ENCODE data around the gene NUDT22. TPM values are rescaled to one million over a fixed set of nuclear protein-coding genes. Genes with fewer than 3 reads are reported as not detected.

The NUDT22 gene, protein sequence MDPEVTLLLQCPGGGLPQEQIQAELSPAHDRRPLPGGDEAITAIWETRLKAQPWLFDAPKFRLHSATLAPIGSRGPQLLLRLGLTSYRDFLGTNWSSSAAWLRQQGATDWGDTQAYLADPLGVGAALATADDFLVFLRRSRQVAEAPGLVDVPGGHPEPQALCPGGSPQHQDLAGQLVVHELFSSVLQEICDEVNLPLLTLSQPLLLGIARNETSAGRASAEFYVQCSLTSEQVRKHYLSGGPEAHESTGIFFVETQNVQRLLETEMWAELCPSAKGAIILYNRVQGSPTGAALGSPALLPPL
- total RNA-seq (2014; rRNA removed; shearing (Covaris generic)), result 81.5 and 152 TPM in 2 replicates

DNA sequence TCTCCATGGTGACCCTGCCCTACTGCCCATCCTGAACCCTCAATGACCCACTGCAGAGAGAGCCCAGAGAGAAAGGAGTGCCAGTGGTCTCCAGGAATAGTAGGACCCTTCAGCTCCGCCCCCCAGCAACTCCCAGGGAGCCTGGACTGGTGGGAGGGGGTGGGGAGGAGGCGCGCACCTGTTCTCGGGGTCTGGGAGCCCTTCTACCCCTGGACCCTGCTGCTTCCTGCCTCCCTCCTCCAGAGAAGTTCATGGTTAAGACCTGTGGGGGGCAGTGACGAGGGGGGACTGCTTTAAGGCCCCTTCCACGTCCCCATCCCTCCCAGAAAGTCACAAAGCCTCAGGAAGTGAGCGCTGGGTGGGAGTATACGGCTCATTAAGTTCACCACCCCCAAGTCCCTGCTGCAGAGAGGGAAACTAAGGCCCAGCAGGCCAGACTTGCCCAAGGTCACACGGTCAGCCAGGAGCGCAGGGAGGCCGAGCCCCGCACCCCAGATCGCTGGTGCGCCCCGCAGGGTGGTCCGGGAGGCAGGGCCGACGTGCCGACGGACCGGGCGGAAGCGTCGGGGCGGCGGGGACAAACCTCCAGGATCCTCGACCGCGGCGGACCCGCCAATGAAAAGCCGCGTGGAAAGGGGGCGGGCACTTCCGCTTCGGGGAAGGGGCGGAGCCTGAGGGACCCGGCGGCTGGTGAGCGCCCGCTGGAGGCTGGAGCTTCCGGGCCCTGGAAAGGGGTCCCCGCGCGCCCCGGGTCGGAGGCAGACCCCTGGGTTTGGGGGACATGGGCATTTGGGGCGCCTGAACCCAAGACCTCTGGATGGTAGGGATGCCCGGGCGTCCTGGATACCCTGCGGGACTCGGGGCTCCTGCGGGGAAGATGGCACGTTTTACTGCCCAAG, at the start of gene NUDT22, which contains the start of gene TRPT1:
Gene NUDT22 (plus strand): TSS at position 667 of the 899 bp plus-strand sequence. CDS start 379 bp downstream, outside the sequence.
Gene TRPT1 (minus strand): TSS at position 579 of the 899 bp plus-strand sequence. CDS start 326 bp downstream, at position 253.
- Histone ChIP-seq H3K36me3 (peaks cover 58% of the 10 kb centered on the region), H3K9me3 (replicated peaks) (0 out of 2 replicates have a peak, but pooled peaks cover 5% of the 10 kb centered on the region), H3K27ac (peak within 1 kb of the TSS; percentile 67), H3K4me1 (replicated peaks) (peaks cover 43% of the 10 kb centered on the region), H3K4me3 (peak within 1 kb of the TSS; percentile 66), H3K27me3 (replicated peaks) (no peaks in the 10 kb centered on the region)
- DNase-seq (ENCODE audit: low read depth in 1 of 2, low spot score in 2 of 2), result peak; percentile 94 to 96

DNA sequence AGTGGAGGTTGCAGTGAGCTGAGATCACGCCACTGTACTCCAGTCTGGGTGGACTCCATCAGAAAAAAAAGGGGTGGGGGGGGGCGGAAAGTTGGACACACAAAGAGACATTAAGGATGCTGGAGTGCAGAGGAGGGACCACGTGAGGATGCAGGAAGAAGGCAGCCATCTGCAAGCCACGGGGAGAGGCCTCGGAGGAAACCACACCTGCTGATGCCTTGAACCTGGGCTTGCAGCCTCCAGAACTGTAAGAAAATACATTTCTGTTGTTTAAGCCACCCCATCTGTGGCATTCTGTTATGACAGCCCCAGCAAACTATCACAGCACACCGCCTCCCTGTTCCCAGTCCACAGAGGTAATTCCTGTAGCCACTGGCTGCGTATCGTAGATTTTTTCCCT, 49.3 kb upstream of the NUDT22 start:
- Histone ChIP-seq H3K4me3 (no peak overlapping the region), H3K4me1 (replicated peaks) (peaks cover 6% of the 10 kb centered on the region), H3K27ac (no peak overlapping the region), H3K27me3 (replicated peaks) (no peaks in the 10 kb centered on the region), H3K9me3 (replicated peaks) (peaks cover 8% of the 10 kb centered on the region; the same call in 1 of the 2 replicates), H3K36me3 (no peaks in the 10 kb centered on the region; the same call in 1 of the 2 replicates)
- DNase-seq (ENCODE audit: low read depth in 1 of 2, low spot score in 2 of 2), result no peak

DNA sequence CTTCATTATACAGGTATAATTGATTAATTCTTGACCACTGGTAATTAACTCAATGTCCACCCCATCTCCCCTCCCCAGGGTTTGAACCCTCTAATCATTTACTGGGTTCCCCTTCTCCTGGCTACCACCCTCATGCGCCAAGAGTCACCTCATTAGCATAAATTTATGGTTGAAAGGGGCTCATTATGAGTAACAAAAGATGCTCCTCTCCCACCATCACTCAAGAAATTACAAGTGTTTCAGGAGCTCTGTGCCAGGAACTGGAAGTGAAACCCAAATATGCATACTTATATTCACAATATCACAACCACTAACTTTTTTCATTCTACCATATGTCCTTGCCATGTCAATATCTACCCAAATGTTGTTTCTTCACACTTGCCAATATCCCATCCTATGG, 47.9 kb upstream of the NUDT22 start:
- peaks cover 8% of the 10 kb centered on the region; the same call in 1 of the 2 replicates for H3K9me3 ChIP-seq (replicated peaks)
- H3K36me3 ChIP-seq, result no peaks in the 10 kb centered on the region; the same call in 1 of the 2 replicates
- peaks cover 9% of the 10 kb centered on the region for H3K4me1 ChIP-seq (replicated peaks)
- H3K4me3 ChIP-seq, result no peak overlapping the region
- H3K27me3 ChIP-seq (replicated peaks), result no peaks in the 10 kb centered on the region
- H3K27ac ChIP-seq, result no peak overlapping the region
- no peak for DNase-seq (ENCODE audit: low read depth in 1 of 2, low spot score in 2 of 2)

DNA sequence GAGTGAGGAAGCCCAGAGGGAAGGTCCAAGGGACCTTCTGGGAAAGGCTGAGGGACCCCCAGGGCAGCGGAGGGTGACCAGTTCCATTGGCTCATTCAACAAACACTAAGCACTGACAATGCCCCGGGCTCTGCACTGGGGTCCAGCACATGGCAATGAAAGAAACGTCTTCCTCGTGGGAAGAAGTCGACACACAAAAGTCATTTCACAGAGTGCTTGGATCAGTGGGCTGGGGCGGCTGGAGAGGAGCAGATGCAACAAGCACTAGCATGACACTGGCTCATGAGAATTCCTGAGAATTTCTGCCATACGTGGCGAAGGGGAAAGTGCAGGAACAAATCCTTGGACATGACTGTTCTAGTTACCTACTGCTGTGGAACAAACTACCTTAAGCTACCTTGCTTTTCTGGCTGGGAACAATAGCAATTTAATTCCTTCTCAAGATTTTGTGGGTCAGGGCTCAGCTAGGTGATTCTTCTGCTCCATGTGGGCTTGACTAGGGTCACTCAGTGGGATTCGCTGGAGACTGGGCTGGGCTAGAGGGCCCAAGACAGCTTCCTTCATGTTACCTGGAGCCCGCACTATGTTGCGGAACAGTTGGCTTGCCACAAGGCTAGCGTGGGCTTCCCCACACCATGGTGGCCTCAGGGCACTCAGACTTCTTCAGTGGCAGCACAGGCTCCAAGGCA, 47.0 kb upstream of the NUDT22 start:
- no peak overlapping the region for H3K27ac ChIP-seq
- H3K27me3 ChIP-seq (replicated peaks), result no peaks in the 10 kb centered on the region
- no peak overlapping the region for H3K4me3 ChIP-seq
- H3K4me1 ChIP-seq (replicated peaks), result peaks cover 9% of the 10 kb centered on the region
- no peaks in the 10 kb centered on the region; the same call in 1 of the 2 replicates for H3K36me3 ChIP-seq
- 0 out of 2 replicates have a peak, but pooled peaks cover 1% of the 10 kb centered on the region for H3K9me3 ChIP-seq (replicated peaks)
- DNase-seq (ENCODE audit: low read depth in 1 of 2, low spot score in 2 of 2), result no peak

DNA sequence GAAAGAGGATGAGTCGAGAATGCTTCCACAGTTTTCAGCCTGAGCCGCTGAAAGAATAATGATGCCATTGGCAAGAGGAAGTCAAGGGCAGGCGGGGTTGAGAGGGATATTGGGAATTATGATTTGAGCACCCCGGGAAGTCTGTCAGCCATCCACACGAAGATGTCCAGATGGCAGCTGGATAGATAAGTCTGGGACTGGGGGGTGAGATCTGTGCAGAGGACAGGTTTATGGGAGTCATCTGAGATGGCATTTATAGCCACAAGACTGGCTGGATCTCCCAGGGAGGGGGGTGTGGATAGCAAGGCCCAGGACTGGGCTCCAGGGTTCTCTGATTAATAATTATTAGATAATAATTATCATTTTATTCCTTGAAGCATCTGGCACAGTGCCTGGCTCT, 45.2 kb upstream of the NUDT22 start:
- DNase-seq (ENCODE audit: low read depth in 1 of 2, low spot score in 2 of 2), result no peak
- Histone ChIP-seq H3K4me1 (replicated peaks) (peaks cover 17% of the 10 kb centered on the region), H3K9me3 (replicated peaks) (no peaks in the 10 kb centered on the region), H3K4me3 (no peak overlapping the region), H3K36me3 (no peaks in the 10 kb centered on the region; the same call in 1 of the 2 replicates), H3K27me3 (replicated peaks) (no peaks in the 10 kb centered on the region), H3K27ac (peak overlapping the region; percentile 29; the same call in 1 of the 2 replicates)

DNA sequence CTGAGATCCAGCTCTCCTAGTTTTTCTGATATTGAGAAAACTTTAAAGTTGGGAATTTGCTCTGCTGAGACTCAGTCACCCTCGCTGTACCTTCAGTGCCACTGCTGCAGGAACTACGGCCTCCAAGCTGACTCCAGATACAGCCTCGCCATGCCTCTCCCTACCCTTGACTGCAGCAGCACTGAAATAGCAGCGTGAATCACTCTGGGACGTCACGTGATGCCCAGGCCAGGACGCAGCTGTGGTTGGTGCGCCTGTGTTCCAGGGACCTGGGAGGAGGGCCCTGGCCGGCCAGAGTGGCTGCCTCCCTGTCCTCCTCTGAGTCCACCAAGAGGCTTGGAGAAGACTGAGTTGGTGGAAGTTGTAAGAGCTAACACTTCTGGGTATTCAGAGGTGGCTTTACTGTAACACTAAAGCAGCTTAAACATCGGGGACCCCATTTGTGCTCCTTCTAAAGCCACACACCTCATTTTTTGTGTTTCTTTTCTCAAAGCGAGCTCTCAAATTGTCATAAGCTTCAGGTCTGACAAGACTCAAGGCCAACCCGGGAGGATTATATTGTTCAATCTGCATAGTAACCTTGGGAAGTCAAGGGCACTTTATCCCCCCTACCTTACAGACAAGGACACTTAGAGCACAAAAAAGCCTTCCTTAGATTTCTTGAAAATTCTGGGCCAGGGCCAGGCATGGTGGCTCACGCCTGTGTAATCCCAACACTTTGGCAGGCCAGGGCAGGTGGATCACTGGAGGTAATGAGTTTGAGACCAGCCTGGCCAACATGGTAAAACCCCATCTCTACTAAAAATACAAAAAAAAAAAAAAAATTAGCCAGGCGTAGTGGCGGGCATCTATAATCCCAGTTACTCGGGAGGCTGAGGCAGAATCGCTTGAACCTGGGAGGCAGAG, 44.3 kb upstream of the NUDT22 start:
- Histone ChIP-seq H3K4me3 (no peak overlapping the region), H3K4me1 (replicated peaks) (peaks cover 17% of the 10 kb centered on the region), H3K27ac (peak overlapping the region; percentile 29), H3K36me3 (no peaks in the 10 kb centered on the region; the same call in none of the 2 replicates), H3K9me3 (replicated peaks) (no peaks in the 10 kb centered on the region), H3K27me3 (replicated peaks) (no peaks in the 10 kb centered on the region)
- DNase-seq (ENCODE audit: low read depth in 1 of 2, low spot score in 2 of 2), result peak; percentile 86 to 95

DNA sequence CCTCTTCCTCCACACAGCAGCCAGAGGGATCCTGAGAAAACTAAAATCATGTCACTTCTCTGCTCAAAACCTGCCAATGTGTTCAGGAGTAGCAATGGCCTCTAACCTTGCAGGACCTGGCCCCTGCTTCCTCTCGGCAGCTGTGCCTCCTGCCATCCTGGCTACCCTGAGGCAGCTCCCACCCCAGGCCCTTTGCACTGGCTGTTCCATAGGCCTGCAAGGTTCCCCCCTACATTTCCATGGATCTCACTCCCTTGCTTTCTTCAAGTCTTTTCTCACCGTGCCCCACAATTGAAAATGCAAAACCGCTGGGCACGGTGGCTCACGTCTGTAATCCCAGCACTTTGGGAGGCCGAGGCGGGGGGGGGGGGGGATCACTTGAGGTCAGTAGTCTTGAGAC, 42.2 kb upstream of the NUDT22 start:
- no peaks in the 10 kb centered on the region; the same call in none of the 2 replicates for H3K36me3 ChIP-seq
- no peak for DNase-seq (ENCODE audit: low read depth in 1 of 2, low spot score in 2 of 2)
- H3K27me3 ChIP-seq (replicated peaks), result no peaks in the 10 kb centered on the region
- H3K4me1 ChIP-seq (replicated peaks), result peaks cover 17% of the 10 kb centered on the region
- no peak overlapping the region for H3K27ac ChIP-seq
- H3K4me3 ChIP-seq, result no peak overlapping the region
- no peaks in the 10 kb centered on the region for H3K9me3 ChIP-seq (replicated peaks)

DNA sequence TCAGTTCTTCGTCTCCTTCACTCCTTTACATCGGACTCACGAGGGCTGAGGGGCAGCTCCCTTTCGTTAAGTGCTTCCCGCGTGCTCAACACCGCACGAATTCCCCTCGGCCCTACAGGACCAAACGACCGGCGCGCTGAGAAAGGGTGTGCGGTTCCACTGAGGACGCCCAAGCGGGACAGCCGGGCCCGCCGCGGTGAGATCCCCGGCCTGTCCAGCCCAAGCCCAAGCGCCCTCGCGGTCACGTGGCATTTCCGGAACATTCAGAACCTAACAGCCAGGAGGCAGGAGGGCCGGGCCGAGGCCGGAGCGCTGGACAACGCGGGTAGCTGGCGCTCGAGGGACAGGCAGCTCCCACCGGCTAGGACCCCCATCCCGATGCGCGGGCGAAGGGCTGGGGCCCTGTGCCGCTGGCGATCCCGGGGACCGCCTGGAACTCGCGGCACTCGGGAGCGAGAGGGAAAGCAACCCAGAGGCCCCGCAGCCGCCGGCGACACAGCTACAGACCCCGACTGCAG, 40.8 kb upstream of the NUDT22 start:
- Histone ChIP-seq H3K4me1 (replicated peaks) (peaks cover 17% of the 10 kb centered on the region), H3K4me3 (peak overlapping the region; percentile 64), H3K9me3 (replicated peaks) (no peaks in the 10 kb centered on the region), H3K27me3 (replicated peaks) (no peaks in the 10 kb centered on the region), H3K27ac (peak overlapping the region; percentile 58), H3K36me3 (no peaks in the 10 kb centered on the region; the same call in none of the 2 replicates)
- peak in 1 of 2 experiments; percentile 91 for DNase-seq (ENCODE audit: low read depth in 1 of 2, low spot score in 2 of 2)

DNA sequence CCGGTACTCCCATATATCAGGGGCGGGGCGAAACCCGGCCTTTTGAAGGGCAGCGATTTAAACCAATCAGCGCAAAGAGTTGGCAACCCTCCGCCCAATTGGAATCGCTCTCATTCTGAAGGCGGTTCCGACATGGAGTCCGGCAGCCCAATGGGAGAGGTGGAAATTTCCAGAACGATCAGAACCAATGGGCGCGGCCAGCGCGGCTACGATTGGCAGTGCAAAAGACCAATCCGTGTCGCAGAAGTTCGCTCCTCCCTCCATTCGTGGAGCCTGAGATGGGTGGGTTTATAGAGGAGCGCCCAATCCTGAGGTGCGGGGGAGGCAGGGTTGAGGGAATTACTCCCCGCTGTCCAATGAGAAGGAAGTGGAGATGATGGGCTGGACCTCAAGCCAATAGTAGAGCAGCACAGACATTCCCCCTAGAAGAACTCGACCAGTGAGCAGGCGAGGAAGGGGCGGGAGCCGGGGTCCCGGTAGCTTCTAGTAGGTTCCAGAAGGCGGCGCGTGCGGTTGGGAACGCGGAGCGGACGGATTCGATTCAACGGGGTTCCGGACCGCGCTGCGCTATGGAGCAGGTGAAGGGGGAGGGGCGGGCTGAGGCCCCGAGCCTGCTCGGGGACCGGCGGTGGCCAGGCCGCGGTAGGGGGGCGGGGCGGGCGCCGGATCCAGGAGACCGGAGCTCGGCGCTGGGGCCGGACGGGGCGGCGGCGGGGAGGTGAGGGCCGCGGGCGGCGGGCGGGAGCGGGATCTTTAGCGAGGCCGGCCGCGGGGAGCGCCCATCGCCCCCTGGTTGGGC, 40.2 kb upstream of the NUDT22 start, which contains the start of gene STIP1:
Gene STIP1 (plus strand): TSS at position 479 of the 799 bp plus-strand sequence. CDS start 91 bp downstream, at position 570.
- Histone ChIP-seq H3K9me3 (replicated peaks) (no peaks in the 10 kb centered on the region), H3K27me3 (replicated peaks) (no peaks in the 10 kb centered on the region), H3K4me1 (replicated peaks) (peaks cover 17% of the 10 kb centered on the region), H3K4me3 (peak within 1 kb of the TSS; percentile 64), H3K36me3 (no peaks in the 10 kb centered on the region; the same call in none of the 2 replicates), H3K27ac (peak within 1 kb of the TSS; percentile 58)
- DNase-seq (ENCODE audit: low read depth in 1 of 2, low spot score in 2 of 2), result peak; percentile 100

DNA sequence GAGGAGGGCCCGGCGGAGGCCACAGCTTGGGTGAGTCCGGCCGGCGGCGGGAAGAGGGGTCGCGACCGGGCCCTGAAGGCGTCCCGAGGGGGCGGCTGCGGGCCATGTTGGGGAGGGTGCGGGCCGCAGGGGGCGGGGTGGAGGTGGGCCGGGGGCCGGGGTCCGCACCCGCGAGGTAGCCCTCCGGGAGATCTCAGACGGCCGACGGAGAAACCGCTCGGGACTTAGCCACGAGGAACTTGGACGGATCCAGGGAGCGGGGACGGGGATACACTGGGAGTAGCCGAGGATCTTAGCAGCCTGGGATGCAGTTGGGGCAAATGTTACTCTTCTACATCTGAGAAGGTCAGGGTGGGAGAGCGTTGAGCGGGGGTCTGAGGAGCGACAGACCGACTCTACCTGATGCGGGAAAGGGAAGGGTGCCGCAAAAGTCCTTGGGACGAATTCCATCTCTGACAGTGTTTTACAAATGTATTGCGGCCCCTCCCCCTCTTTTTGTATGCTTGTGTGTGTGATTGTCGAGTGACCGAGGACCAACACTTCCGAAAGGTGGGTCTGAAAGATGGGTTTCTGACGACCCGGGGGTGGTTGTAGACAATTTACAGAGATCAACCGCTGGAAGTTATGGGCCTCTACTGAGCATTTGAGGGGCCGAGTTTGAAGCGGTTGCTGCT, 39.4 kb upstream of the NUDT22 start:
- peaks cover under 1% of the 10 kb centered on the region for H3K36me3 ChIP-seq
- H3K27ac ChIP-seq, result no peak overlapping the region
- peaks cover 12% of the 10 kb centered on the region for H3K4me1 ChIP-seq (replicated peaks)
- DNase-seq (ENCODE audit: low read depth in 1 of 2, low spot score in 2 of 2), result peak in 1 of 2 experiments; percentile 54
- no peaks in the 10 kb centered on the region for H3K9me3 ChIP-seq (replicated peaks)
- no peaks in the 10 kb centered on the region for H3K27me3 ChIP-seq (replicated peaks)
- H3K4me3 ChIP-seq, result no peak overlapping the region

DNA sequence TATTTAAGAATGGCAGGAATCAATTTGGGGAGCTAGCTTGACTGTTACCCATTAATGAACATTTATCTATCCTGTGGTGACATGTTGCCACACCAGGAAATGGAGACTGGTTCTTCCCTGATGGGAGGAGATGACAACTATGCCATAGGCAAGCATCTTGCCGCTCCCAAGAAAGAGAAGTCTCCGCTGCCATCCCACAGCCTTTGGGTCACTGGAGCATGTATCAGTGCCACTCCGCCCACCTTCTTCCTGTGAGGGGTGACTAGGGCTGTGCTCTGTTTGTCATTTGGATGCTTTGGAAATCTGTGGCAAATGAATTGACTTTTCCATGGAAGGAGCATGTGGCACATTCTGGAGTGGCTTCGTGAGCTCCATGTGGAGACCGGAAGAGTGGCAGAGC, 33.6 kb upstream of the NUDT22 start:
- Histone ChIP-seq H3K36me3 (peaks cover 58% of the 10 kb centered on the region), H3K27me3 (replicated peaks) (no peaks in the 10 kb centered on the region)
- no peak for DNase-seq (ENCODE audit: low read depth in 1 of 2, low spot score in 2 of 2)

More for the DNA sequence above, 33.6 kb upstream of the NUDT22 start:
- Histone ChIP-seq H3K9me3 (replicated peaks) (no peaks in the 10 kb centered on the region; the same call in 1 of the 2 replicates), H3K4me1 (replicated peaks) (no peaks in the 10 kb centered on the region), H3K4me3 (no peak overlapping the region), H3K27ac (no peak overlapping the region)

Data from SJSA1 (cell line).